GM20000 (cell line): ENCODE results near the gene OR6N1.

Source experiments
- DNase-seq: peaks from one replicate; pipeline ENCODE4 v3.0.0; 2012; ENCODE audit warnings: low spot score
- CTCF ChIP-seq: IDR thresholded peaks from 2 replicates; pipeline ENCODE4 v1.5.1; 2012; ENCODE audit warnings: mild to moderate bottlenecking, control low read depth; ENCODE audit errors: extremely low read depth, missing control alignments

The OR6N1 gene

GRCh38 chr1:158724442-158724841 is 47.6 kb downstream of the OR6N1 start:
- TF ChIP-seq CTCF: no peak
- DNase-seq: no peak

GRCh38 chr1:158720620-158721019 is 51.4 kb downstream of the OR6N1 start, which contains the start of gene OR6K3:
OR6K3 (minus strand) TSS chr1:158720720; CDS start chr1:158718115, 2,605 bp downstream.
- no peak for DNase-seq
- no peak for TF ChIP-seq CTCF

- no peak for TF ChIP-seq CTCF
- no peak for DNase-seq
These were observed 52.3 kb downstream of the OR6N1 start for GRCh38 chr1:158719664-158720063.

- no peak for DNase-seq
- TF ChIP-seq CTCF: no peak
These were observed 54.7 kb downstream of the OR6N1 start for GRCh38 chr1:158717344-158717743.

GRCh38 chr1:158716335-158716734 is 55.7 kb downstream of the OR6N1 start:
- TF ChIP-seq CTCF: no peak
- DNase-seq: peak; percentile 18

- DNase-seq: no peak
- no peak for TF ChIP-seq CTCF
These were observed 57.2 kb downstream of the OR6N1 start for GRCh38 chr1:158714754-158715153.
